SK-N-MC (cell line): ENCODE data around the gene HERC6.

Experiments
- EZH2 ChIP-seq: fragments of 200-600 bp; sonication (generic); IDR thresholded peaks from one replicate; pipeline ENCODE4 v1.6.1; 2017; ENCODE audit warnings: antibody characterized with exemption
- FOXP2 ChIP-seq: optimal IDR thresholded peaks from 2 replicates; pipeline ENCODE3; 2011; ENCODE audit warnings: mild to moderate bottlenecking, moderate library complexity; ENCODE audit not compliant: insufficient read depth; ENCODE audit errors: extremely low read length, control extremely low read depth
- POLR2AphosphoS5 ChIP-seq: IDR thresholded peaks from 2 replicates; pipeline ENCODE4 v1.6.1; 2012; ENCODE audit warnings: mild to moderate bottlenecking, low read depth, low read length, borderline replicate concordance

GRCh38 chr4:88477229-88477860, 98.7 kb downstream of the HERC6 start:
- no peak for TF ChIP-seq EZH2
- TF ChIP-seq POLR2AphosphoS5 = no peak
- no peak for TF ChIP-seq FOXP2
